DMS114 treated with DMSO at 0.1 percent for 48 hours (cell line): ENCODE results near the gene KCNJ1.

Experiments used
- DNase-seq: peaks from one replicate; lab custom pipeline; 2025; ENCODE audit not compliant: unreplicated experiment; lab: John Stamatoyannopoulos, UW

KCNJ1 gene

DNA sequence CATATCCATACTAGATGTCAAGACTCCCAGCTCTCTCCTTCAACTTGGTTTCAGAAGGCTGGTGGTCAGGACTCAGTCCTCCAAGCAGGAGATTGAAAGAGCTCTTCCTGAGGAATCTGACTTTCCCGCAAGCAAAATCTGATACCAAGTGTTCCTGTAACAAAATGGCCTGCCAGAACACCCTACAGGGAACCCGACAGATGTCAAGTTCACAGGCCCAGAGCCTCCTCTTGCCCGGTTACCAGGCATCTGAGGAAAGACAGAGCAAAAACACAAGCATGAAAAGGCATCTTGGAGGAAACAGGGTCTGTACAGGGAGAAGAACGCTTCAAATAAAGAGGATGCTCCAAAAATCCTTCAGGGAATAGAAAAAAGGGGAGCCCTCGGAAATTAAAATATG is 15.4 kb upstream of the KCNJ1 start:
- no peak for DNase-seq

DNA sequence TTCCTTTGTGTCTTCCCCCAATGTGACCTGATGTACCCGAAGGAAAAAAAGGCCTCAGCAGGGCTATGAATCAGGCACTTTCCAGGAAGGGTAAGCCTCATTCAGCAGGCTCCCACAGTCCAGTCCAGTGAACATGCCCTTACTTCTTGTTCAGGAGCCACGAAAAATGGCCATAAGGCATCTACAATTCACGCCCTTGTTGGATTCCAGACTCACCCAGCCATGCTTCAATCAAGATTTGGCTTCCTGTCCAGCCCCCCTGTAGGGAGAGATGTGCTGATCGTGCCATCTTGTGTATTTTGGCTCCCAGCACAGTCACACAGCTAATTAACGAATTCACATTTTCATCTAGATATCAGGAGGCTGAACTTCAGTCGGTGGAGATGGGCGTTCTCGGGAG is 14.1 kb upstream of the KCNJ1 start:
- no peak for DNase-seq

GRCh38 chr11:128879817-128880216 is 12.7 kb upstream of the KCNJ1 start:
- no peak for DNase-seq

DNA sequence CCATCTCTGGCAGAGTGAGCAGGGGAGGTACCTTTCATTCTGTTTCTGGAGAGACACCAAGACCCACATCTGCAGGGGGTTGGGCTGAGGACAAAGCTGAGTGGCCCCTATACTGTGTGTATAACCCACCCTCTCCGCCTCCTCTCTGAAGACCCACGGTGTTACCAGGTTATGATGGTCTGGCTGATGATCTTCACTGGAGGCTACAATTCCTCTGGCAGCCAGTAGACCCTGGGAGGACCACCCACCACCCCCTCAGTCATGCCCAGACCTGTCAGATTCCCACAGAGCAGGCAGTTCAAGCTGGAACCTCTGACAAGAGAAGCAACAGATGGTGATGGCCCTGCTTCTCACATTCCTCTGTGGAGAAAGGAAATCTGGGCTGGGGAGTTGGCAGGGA is 11.4 kb upstream of the KCNJ1 start:
- DNase-seq = no peak

DNA sequence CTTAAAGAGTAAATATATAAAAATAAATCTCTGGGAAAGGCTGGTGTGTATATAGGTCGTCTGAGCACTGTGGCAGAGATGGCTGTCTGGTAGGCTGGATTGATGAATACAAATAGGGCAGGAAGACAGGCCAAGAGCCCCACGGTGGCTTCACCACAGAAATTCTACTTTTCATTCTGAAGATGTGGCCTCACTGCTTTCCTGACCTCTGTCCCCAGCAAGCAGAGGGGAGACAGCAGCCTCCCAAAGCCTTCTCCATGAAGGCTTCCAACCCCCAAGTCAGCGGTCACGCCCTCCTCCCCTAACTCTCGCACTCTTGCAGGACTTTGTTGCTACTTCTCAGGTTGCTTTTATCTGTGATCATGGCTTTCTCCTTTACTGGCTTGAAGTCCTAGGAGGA is 10.6 kb upstream of the KCNJ1 start:
- DNase-seq = no peak

DNA sequence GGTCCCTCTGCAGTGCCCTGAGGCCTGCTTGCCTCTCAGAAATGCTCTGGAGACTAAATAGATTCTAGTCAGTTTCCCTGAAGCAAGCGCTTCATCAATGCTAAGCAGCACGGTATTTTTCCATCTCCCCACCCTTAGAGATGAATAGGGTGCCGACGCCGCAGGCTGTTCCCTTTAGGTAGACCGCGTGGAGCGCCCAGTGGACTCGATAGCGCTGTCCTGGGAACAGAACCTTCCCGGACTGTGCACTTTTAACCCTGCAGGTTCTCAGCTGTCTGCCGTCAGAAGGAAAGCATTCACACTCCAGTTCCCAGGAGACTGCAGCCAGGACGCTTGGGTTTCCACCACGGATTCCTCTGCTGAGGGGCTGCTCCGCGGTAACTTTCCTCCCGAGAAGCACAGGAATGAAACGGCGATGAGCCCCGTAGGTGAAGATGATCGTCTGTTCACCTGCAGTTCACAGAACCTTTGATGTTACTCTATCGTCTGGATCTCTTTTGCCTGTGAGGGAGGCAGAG is 9.1 kb upstream of the KCNJ1 start:
- DNase-seq = no peak

- DNase-seq = no peak
Measured at GRCh38 chr11:128874427-128874826, 7.3 kb upstream of the KCNJ1 start.

GRCh38 chr11:128872594-128872993 is 5.5 kb upstream of the KCNJ1 start:
- no peak for DNase-seq

- no peak for DNase-seq
Measured at GRCh38 chr11:128872094-128872493, 5.0 kb upstream of the KCNJ1 start.

GRCh38 chr11:128871168-128871610 is 4.1 kb upstream of the KCNJ1 start:
- DNase-seq = no peak

- no peak for DNase-seq
Measured at GRCh38 chr11:128868841-128869671, 2.0 kb upstream of the KCNJ1 start.

DNA sequence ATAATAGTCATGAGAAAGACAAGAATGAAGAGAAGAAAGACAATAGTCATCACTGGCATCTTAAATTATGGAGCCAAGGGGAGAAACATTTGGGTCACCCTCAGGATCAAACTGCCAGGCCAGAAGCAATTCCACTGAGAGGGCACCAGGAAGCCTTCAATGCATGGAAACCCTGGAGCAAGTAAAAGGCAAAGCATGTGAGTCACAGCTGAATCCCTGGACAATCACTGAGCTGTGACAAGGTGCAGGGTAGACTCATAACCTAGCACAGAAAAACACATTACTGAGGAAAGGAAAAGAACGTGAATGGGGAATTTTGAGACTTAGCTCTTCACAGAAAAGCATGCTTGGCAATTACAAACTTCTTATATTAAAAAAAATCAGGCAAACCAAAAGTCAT is 1.6 kb downstream of the KCNJ1 start:
- no peak for DNase-seq

DNA sequence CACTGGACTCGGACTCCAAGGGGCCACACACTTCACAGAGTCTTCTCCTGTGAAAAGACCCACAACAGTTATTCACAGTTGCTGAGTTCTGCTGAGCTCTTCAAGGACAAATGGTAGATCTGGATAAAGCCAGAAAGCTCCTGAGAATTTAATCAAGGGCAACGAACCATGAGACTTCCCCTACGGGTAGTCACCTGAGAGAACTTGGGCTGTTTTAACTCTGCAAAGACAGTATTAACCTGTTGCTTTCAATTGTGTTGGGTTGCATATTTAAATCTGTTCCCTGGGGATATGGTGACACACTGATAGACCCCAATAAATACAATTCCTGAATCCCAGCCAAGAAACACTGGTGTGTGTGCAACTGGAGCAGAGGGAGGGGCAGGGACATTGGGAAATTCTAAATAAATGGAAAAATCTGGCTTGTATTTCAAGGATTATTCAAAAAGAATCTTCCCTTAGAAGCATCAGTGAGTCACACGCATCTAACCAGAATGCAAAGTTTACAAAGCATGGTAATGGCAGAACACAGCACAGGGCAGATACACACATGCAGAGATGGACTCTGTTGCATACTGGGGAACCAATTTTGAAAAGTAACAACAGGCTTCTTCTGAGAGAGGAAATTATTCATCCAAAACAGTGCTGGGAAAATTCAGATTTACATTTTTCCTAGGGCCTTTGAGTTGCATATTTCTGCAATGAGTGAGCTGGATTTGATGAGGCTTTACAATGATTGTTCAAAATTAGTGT is 4.0 kb downstream of the KCNJ1 start:
- DNase-seq = no peak

DNA sequence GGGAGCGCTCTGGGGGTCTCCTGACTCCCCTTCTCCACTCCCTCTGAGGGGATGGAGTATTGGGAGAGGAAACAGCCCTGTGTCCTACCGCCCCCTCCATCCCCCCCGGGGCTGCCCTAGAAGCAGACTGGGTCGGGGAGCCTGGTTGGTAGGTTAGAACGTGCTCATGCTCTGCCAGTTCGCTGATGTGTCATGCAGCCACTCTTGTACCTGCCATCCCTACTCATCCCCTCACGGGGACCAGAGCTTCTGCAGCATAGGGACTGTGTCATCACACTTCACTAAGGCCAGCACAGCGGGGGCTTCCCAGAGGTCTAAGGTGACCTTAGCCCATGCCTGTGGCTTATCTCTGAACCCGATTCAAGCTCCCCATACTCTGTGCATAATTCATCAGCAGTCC is 4.7 kb downstream of the KCNJ1 start:
- DNase-seq = no peak

DNA sequence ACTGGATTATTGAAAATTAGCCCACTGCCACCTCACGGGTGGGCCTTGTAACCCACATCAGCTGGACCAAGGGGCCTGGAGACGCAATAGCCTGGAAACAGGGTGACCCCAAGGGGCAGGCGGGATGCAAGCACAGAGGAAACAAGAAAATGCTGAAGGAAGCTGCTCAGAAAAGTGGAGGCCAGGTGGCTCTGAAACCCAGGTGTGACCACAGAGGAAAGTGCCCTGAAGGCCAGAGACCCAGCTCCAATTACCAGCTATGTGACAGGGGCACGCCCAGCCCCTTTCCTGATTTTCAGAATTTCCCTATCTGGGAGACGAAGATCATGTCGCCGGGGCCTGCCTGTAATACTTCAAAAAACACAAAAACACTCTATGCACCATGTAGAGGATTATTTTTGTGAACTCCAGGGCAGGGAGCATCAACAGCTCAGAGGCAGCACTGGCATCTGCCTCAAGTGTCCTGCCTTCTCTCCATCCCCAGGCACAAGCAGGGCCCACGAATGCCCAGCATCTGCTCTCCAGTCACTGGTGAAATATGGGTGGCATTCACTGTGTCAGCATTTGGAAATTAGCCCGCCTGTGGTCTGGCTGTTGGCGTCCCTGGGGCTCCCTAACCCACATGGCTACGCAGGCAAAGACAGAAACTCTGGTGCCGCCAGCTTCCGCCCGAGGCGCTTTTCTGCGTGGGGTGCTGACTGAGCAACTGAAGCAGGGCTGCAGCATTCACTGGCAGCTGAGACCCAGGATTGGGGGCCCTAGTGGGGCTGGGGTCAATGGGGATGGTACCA is 6.3 kb downstream of the KCNJ1 start:
- no peak for DNase-seq

GRCh38 chr11:128859563-128860441 is 7.3 kb downstream of the KCNJ1 start:
- no peak for DNase-seq

GRCh38 chr11:128857341-128857740 is 9.8 kb downstream of the KCNJ1 start:
- DNase-seq = no peak

- DNase-seq = no peak
Measured at GRCh38 chr11:128856241-128856640, 10.9 kb downstream of the KCNJ1 start.

GRCh38 chr11:128854841-128855240 is 12.3 kb downstream of the KCNJ1 start:
- no peak for DNase-seq

GRCh38 chr11:128853559-128853958 is 13.5 kb downstream of the KCNJ1 start:
- DNase-seq = no peak
